ENCODE measurements around the gene SMCO1. TPM values are rescaled to one million over a fixed set of nuclear protein-coding genes. Genes with fewer than 3 reads are reported as not detected.

SMCO1 gene
- total and polyA plus RNA-seq, 2 donors (not counting 3 experiments of a cell fraction or from before 2014, with no cell fraction given) = not detected

- FAIRE-seq (peak; percentile 55), DNase-seq (ENCODE audit: low read depth, low spot score) (no peak)
- TF ChIP-seq GATA2 (IDR thresholded peaks at IDR 0.05; ENCODE audit: insufficient read depth, insufficient read length, low read depth, low read length) (no peak), MAX (IDR thresholded peaks at IDR 0.05; ENCODE audit: insufficient read depth, insufficient read length) (no peak), POLR2A (IDR thresholded peaks at IDR 0.05; ENCODE audit: low read depth, low read length) (no peak), POLR2AphosphoS5 (IDR thresholded peaks at IDR 0.05; ENCODE audit: insufficient read depth, low read depth, low read length) (no peak), JUN (IDR thresholded peaks at IDR 0.05; ENCODE audit: borderline replicate concordance, insufficient read depth, insufficient read length, low read depth) (peak; percentile 12), MYC (IDR thresholded peaks at IDR 0.05; ENCODE audit: low read depth, low read length) (no peak), EZH2 (IDR thresholded peaks at IDR 0.05; ENCODE audit: borderline replicate concordance, low read depth, low read length, severe bottlenecking) (no peak), FOS (IDR thresholded peaks at IDR 0.05; ENCODE audit: borderline replicate concordance, insufficient read depth, low read length) (no peak)
- TF ChIP-seq, protein P1, sequence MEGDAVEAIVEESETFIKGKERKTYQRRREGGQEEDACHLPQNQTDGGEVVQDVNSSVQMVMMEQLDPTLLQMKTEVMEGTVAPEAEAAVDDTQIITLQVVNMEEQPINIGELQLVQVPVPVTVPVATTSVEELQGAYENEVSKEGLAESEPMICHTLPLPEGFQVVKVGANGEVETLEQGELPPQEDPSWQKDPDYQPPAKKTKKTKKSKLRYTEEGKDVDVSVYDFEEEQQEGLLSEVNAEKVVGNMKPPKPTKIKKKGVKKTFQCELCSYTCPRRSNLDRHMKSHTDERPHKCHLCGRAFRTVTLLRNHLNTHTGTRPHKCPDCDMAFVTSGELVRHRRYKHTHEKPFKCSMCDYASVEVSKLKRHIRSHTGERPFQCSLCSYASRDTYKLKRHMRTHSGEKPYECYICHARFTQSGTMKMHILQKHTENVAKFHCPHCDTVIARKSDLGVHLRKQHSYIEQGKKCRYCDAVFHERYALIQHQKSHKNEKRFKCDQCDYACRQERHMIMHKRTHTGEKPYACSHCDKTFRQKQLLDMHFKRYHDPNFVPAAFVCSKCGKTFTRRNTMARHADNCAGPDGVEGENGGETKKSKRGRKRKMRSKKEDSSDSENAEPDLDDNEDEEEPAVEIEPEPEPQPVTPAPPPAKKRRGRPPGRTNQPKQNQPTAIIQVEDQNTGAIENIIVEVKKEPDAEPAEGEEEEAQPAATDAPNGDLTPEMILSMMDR (IDR thresholded peaks at IDR 0.05; ENCODE audit: extremely low read depth in 1 of 2, insufficient read depth in 1 of 2, low read depth in 1 of 2, low read length in 2 of 2) = no peak
- Histone ChIP-seq H3K4me1 (ENCODE audit: control insufficient read depth, extremely low read depth, insufficient read depth, low read length) (peaks cover 13% of the 10 kb centered on the region), H3K4me3 (replicated peaks in 1 of 3; ENCODE audit: insufficient read depth in 1 of 3, low read depth in 1 of 3, low read length in 3 of 3) (peak overlapping the region; percentile 61 to 84 (median 67)), H3K36me3 (ENCODE audit: control insufficient read depth in 2 of 2, extremely low read depth in 1 of 2, insufficient read depth in 2 of 2, low read length in 2 of 2) (peaks cover 0 to 2% of the 10 kb centered on the region in 2 experiments), H3K27me3 (ENCODE audit: control insufficient read depth in 2 of 2, insufficient read depth in 2 of 2, low read length in 2 of 2) (no peaks in the 10 kb centered on the region), H4K20me1 (replicated peaks; ENCODE audit: control insufficient read depth, extremely low read depth, insufficient read depth, low read length) (no peaks in the 10 kb centered on the region), H3K79me2 (ENCODE audit: control insufficient read depth, insufficient read depth, low read length) (peaks cover 62% of the 10 kb centered on the region), H3K27ac (ENCODE audit: insufficient read depth, low read depth, low read length) (peak overlapping the region; percentile 85), H3K4me2 (ENCODE audit: insufficient read depth, low read length) (peak overlapping the region; percentile 98), H2AFZ (ENCODE audit: low read depth, low read length) (no peak overlapping the region), H3K9me1 (replicated peaks; ENCODE audit: control insufficient read depth, extremely low read depth, insufficient read depth, low read length) (no peaks in the 10 kb centered on the region), H3K9ac (replicated peaks; ENCODE audit: extremely low read depth, insufficient read depth, low read length) (peak overlapping the region; percentile 75), H3K9me3 (replicated peaks; ENCODE audit: control insufficient read depth, insufficient read depth, low read length) (no peaks in the 10 kb centered on the region)
- dilution Hi-C loops (cut with MboI; ENCODE audit: extremely low pct_ligation_motif_present, low sequenced_read_pairs) (no loop called here), intact Hi-C loops (cut with micrococcal nuclease) (loop anchor here (2.0 to 5.0 kb wide), 3 partner anchors 27 to 419 kb away; partner anchors contain the start of gene TFRC)
- BruUV-seq (replicated peaks) = no TSS peak
- ChIA-PET POLR2A (no interaction called here), CTCF (interaction anchor here (0.9 to 4.0 kb wide), 4 partner anchors 15 to 194 kb away, joined by 3 to 17 read pairs (median 6); no protein-coding TSS in a partner anchor)
These were observed 13.7 kb downstream of the SMCO1 start for GRCh38 chr3:196501316-196502044.

Data from endothelial cell of umbilical vein (primary cell).